ENCODE results near the gene POLR1G. TPM values are rescaled to one million over a fixed set of nuclear protein-coding genes. Genes with fewer than 3 reads are reported as not detected.

Gene POLR1G
- total RNA-seq, 4 donors from 2014 or later = 0.26 to 11.3 (median 3.5) TPM

Small RNAs within 50 kb of the gene (microRNA-seq; reads per million reads assigned to microRNA genes)
- gene MIR6088 (ENCODE audit: borderline microRNAs expressed, borderline replicate concordance) = not detected

Small RNAs within 50 kb of the gene (small RNA-seq; reads per million reads assigned to genes)
- gene MIR6088 = not detected

Other genes starting within 250 kb of the POLR1G start
- under 1 TPM in 1 of 4 donors, not detected in 3; 0.21 TPM for gene NKPD1, start 245.7 kb upstream of the POLR1G start, total RNA-seq
- gene TRAPPC6A, start 228.4 kb upstream of the POLR1G start, total RNA-seq = 10 to 100 TPM in 3 of 4 donors, 1 to 10 TPM in 1; 4.1 to 25.9 (median 16.5) TPM
- gene BLOC1S3, start 227.9 kb upstream of the POLR1G start, total RNA-seq = 10 to 100 TPM in 2 of 4 donors, 1 to 10 TPM in 1, not detected in 1; 4.6 to 16.2 (median 10.2) TPM
- 1 to 10 TPM; 2.4 to 7.2 (median 6.4) TPM for gene EXOC3L2, start 161.2 kb upstream of the POLR1G start, total RNA-seq
- gene MARK4, start 155.4 kb upstream of the POLR1G start, total RNA-seq = 10 to 100 TPM; 13.5 to 51.5 (median 15.5) TPM
- 1 to 10 TPM in 2 of 4 donors, not detected in 2; 1.1 to 2.5 TPM for gene CKM, start 83.8 kb upstream of the POLR1G start, total RNA-seq
- under 1 TPM in 1 of 4 donors, not detected in 3; 0.55 TPM for gene KLC3, start 65.9 kb upstream of the POLR1G start, total RNA-seq
- gene ERCC2, start 36.1 kb upstream of the POLR1G start, total RNA-seq = 10 to 100 TPM in 2 of 4 donors, 1 to 10 TPM in 2; 1.8 to 16.6 (median 10.5) TPM
- gene PPP1R13L, start 1.6 kb upstream of the POLR1G start, total RNA-seq = 10 to 100 TPM in 1 of 4 donors, 1 to 10 TPM in 2, under 1 TPM in 1; 0.51 to 30.2 (median 3.0) TPM
- 100 to 1,000 TPM in 1 of 4 donors, 10 to 100 TPM in 3; 37.9 to 130 (median 68.0) TPM for gene ERCC1, start 17.3 kb downstream of the POLR1G start, total RNA-seq
- 10 to 100 TPM in 2 of 4 donors, 1 to 10 TPM in 1, not detected in 1; 8.1 to 52.1 (median 28.6) TPM for gene FOSB, start 61.4 kb downstream of the POLR1G start, total RNA-seq
- 1 to 10 TPM in 3 of 4 donors, not detected in 1; 5.9 to 9.0 (median 7.0) TPM for gene RTN2, start 90.4 kb downstream of the POLR1G start, total RNA-seq
- 10 to 100 TPM in 1 of 4 donors, not detected in 3; 42.5 TPM for gene PPM1N, start 91.8 kb downstream of the POLR1G start, total RNA-seq
- gene VASP, start 100.8 kb downstream of the POLR1G start, total RNA-seq = 100 to 1,000 TPM in 1 of 4 donors, 10 to 100 TPM in 3; 21.5 to 157 (median 38.3) TPM
- 1 to 10 TPM; 2.8 to 9.1 (median 5.1) TPM for gene OPA3, start 178.2 kb downstream of the POLR1G start, total RNA-seq
- gene GPR4, start 195.6 kb downstream of the POLR1G start, total RNA-seq = 10 to 100 TPM in 1 of 4 donors, 1 to 10 TPM in 2, under 1 TPM in 1; 0.62 to 13.5 (median 6.6) TPM
- gene EML2, start 232.8 kb downstream of the POLR1G start, total RNA-seq = 10 to 100 TPM in 2 of 4 donors, 1 to 10 TPM in 2; 1.2 to 18.4 (median 11.6) TPM

All from uterus (tissue), 4 donors.